ENCODE measurements around the gene FAM163B. TPM values are rescaled to one million over a fixed set of nuclear protein-coding genes. Genes with fewer than 3 reads are reported as not detected.

The FAM163B gene
- total and polyA plus RNA-seq, 2 donors (not counting 3 experiments of a cell fraction or from before 2014, with no cell fraction given), result not detected

DNA sequence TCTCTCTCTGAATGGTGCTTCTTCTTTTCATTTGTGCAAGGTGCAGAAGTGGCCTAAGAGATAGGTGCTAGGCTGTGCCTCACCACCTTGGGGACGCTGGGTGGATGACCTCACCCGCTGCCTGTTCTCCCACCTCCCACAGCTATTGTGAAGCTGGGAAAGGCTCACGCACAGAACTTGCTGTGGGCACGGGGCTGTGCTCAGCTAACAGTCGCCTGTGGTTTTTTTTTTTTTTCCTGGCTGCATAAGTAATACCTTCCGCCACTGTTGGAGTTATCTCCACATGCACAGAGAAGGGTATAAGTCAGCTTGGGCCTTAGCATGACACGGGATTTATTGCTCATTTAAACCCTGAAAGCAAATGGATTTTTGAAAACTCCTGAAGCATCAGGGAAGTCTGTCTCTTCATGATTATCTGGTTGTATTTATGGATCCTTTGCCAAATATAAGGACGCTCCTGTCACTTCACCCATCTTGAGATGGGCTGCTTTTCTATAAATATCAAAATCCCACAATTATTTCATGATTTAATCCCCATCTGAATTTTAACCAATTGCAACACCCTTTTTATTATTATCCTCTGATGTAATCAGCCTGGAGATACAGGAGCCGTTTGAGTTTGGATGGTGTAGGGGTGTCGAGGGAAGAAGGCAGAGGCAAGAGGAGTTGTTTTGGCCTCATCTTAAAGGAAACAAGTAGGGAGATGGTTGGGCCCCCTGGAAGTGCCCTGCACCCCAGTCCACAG, 36.0 kb upstream of the FAM163B start:
- intact Hi-C loops (cut with micrococcal nuclease), result no loop called here
- Histone ChIP-seq H3K9me3 (replicated peaks; ENCODE audit: control insufficient read depth, insufficient read depth, low read length) (no peaks in the 10 kb centered on the region), H2AFZ (ENCODE audit: low read depth, low read length) (no peak overlapping the region), H3K36me3 (ENCODE audit: control insufficient read depth in 2 of 2, extremely low read depth in 1 of 2, insufficient read depth in 2 of 2, low read length in 2 of 2) (no peaks in the 10 kb centered on the region), H3K9me1 (replicated peaks; ENCODE audit: control insufficient read depth, extremely low read depth, insufficient read depth, low read length) (no peaks in the 10 kb centered on the region), H3K9ac (replicated peaks; ENCODE audit: extremely low read depth, insufficient read depth, low read length) (no peak overlapping the region), H3K79me2 (ENCODE audit: control insufficient read depth, insufficient read depth, low read length) (no peaks in the 10 kb centered on the region), H3K4me3 (replicated peaks in 1 of 3; ENCODE audit: insufficient read depth in 1 of 3, low read depth in 1 of 3, low read length in 3 of 3) (no peak overlapping the region), H3K27me3 (ENCODE audit: control insufficient read depth in 2 of 2, insufficient read depth in 2 of 2, low read length in 2 of 2) (no peaks in the 10 kb centered on the region), H3K27ac (ENCODE audit: insufficient read depth, low read depth, low read length) (no peak overlapping the region), H3K4me1 (ENCODE audit: control insufficient read depth, extremely low read depth, insufficient read depth, low read length) (no peaks in the 10 kb centered on the region), H4K20me1 (replicated peaks; ENCODE audit: control insufficient read depth, extremely low read depth, insufficient read depth, low read length) (no peaks in the 10 kb centered on the region), H3K4me2 (ENCODE audit: insufficient read depth, low read length) (no peak overlapping the region)
- CTCF ChIA-PET, result no interaction called here
- no TSS peak for BruUV-seq (replicated peaks)
- TF ChIP-seq GATA2 (IDR thresholded peaks at IDR 0.05; ENCODE audit: insufficient read depth, insufficient read length, low read depth, low read length) (no peak), MYC (IDR thresholded peaks at IDR 0.05; ENCODE audit: low read depth, low read length) (no peak)
- no peak for FAIRE-seq
- dilution Hi-C loops (cut with MboI; ENCODE audit: extremely low pct_ligation_motif_present, low sequenced_read_pairs), result no loop called here
- DNase-seq (ENCODE audit: low read depth, low spot score), result no peak
- POLR2A ChIA-PET, result no interaction called here

DNA sequence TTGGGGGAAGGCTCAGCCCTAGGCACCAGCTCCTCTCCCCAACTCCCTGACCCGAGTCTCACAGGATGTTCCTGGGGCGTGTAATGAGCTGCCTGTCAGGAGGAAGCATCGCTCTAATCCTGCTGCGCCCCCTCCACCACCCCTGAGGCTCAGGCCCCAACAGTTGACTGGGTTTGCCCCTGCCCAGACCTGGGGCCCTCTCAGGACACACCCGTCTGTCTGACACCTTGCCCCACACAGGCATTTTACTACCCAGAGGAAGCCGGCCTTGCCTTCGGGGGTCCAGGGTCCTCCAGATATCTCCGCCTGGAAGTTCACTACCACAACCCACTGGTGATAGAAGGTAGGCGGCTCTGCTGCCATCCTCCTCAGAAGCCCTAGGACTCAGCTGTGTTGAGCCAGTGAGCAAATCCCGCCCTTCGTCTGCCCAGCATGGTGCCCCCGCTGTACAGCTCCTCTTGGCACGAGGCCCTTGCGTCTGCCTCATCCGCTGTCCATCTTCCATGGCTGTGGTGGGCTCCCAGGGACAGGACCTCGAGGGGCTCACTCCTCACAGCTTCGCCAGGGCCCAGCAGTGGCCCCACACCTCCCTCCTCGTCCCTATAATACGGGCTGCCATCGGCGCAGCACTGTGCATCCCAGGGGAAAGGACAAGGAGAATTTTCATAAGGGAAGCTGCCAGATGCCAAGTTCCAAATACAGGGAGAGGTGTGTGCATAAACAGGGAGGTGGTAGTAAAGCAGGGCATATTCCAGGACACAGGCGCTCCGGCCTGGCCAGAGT, 35.0 kb upstream of the FAM163B start:
- no peak for FAIRE-seq
- no peak overlapping the region for H3K27ac ChIP-seq (ENCODE audit: insufficient read depth, low read depth, low read length)

More for the DNA sequence above, 35.0 kb upstream of the FAM163B start:
- DNase-seq (ENCODE audit: low read depth, low spot score), result no peak
- no peaks in the 10 kb centered on the region for H3K9me3 ChIP-seq (replicated peaks; ENCODE audit: control insufficient read depth, insufficient read depth, low read length)
- no peaks in the 10 kb centered on the region for H3K79me2 ChIP-seq (ENCODE audit: control insufficient read depth, insufficient read depth, low read length)
- no peaks in the 10 kb centered on the region for H3K4me1 ChIP-seq (ENCODE audit: control insufficient read depth, extremely low read depth, insufficient read depth, low read length)
- no peaks in the 10 kb centered on the region for H3K36me3 ChIP-seq (ENCODE audit: control insufficient read depth in 2 of 2, extremely low read depth in 1 of 2, insufficient read depth in 2 of 2, low read length in 2 of 2)
- H3K9me1 ChIP-seq (replicated peaks; ENCODE audit: control insufficient read depth, extremely low read depth, insufficient read depth, low read length), result no peaks in the 10 kb centered on the region
- TF ChIP-seq JUN (IDR thresholded peaks at IDR 0.05; ENCODE audit: borderline replicate concordance, insufficient read depth, insufficient read length, low read depth) (no peak), POLR2A (IDR thresholded peaks at IDR 0.05; ENCODE audit: low read depth, low read length) (no peak)
- intact Hi-C loops (cut with micrococcal nuclease) (no loop called here), dilution Hi-C loops (cut with MboI; ENCODE audit: extremely low pct_ligation_motif_present, low sequenced_read_pairs) (no loop called here)
- no peaks in the 10 kb centered on the region for H4K20me1 ChIP-seq (replicated peaks; ENCODE audit: control insufficient read depth, extremely low read depth, insufficient read depth, low read length)
- H3K4me3 ChIP-seq (replicated peaks in 1 of 3; ENCODE audit: insufficient read depth in 1 of 3, low read depth in 1 of 3, low read length in 3 of 3), result no peak overlapping the region
- POLR2A ChIA-PET, result no interaction called here
- no peak overlapping the region for H3K9ac ChIP-seq (replicated peaks; ENCODE audit: extremely low read depth, insufficient read depth, low read length)
- H3K27me3 ChIP-seq (ENCODE audit: control insufficient read depth in 2 of 2, insufficient read depth in 2 of 2, low read length in 2 of 2), result no peaks in the 10 kb centered on the region
- CTCF ChIA-PET, result no interaction called here
- H3K4me2 ChIP-seq (ENCODE audit: insufficient read depth, low read length), result no peak overlapping the region
- H2AFZ ChIP-seq (ENCODE audit: low read depth, low read length), result no peak overlapping the region
- BruUV-seq (replicated peaks), result no TSS peak

All from endothelial cell of umbilical vein (primary cell).